Panc1 (cell line): ENCODE results near the gene IPO11. TPM values are rescaled to one million over a fixed set of nuclear protein-coding genes. Genes with fewer than 3 reads are reported as not detected.

ENCODE experiments used
- ATAC-seq: fragments of 200-7000 bp; cut with Tn5 transposase; 2 replicates; pipeline ENCODE4 v1.9.1; 2020; ENCODE audit warnings: mild to moderate bottlenecking, moderate library complexity
- BruUV-seq: library from RNA; stranded (reverse); fragments of 400-500 nt; replicated peaks from 2 replicates; lab custom pipeline; 2021; lab: Mats Ljungman, UMichigan
- CTCF ChIA-PET: fragments of 300-600 bp; sonication (Branson Sonifier 250); formaldehyde crosslinking; loops from one replicate; lab custom pipeline; 2022; ENCODE audit warnings: antibody characterized with exemption; lab: Charles Lee
- POLR2A ChIA-PET: fragments of 300-600 bp; sonication (Branson Sonifier 250); formaldehyde crosslinking; loops from one replicate; lab custom pipeline; 2022; ENCODE audit warnings: antibody characterized with exemption; lab: Charles Lee
- DNase-seq: peaks from one replicate; pipeline ENCODE4 v3.0.0-alpha.2; 2010; ENCODE audit warnings: low read depth, low spot score
- H3K27ac ChIP-seq: 2 replicates; pipeline ENCODE4 v1.5.1; 2011; ENCODE audit warnings: mild to moderate bottlenecking, low read length, inconsistent platforms
- H3K27me3 ChIP-seq: fragments of 200-500 bp; sonication (Bioruptor generic); 2 replicates; pipeline ENCODE4 v1.6.0; 2014; ENCODE audit warnings: low read length, inconsistent platforms; ENCODE audit not compliant: control insufficient read depth, insufficient read depth
- H3K36me3 ChIP-seq: fragments of 200-500 bp; sonication (Bioruptor generic); 2 replicates; pipeline ENCODE4 v1.5.1; 2014; ENCODE audit warnings: inconsistent platforms, mild to moderate bottlenecking, low read length, moderate library complexity; ENCODE audit not compliant: control insufficient read depth, insufficient read depth
- H3K4me1 ChIP-seq: 2 replicates; pipeline ENCODE4 v1.5.1; 2011; ENCODE audit warnings: inconsistent platforms, mild to moderate bottlenecking, low read length, moderate library complexity; ENCODE audit not compliant: control insufficient read depth, insufficient read depth
- H3K4me3 ChIP-seq, 2 experiments: 2 replicates each; pipeline ENCODE4 v1.5.1; 2011 to 2012; ENCODE audit warnings: low read depth in 2 of 2, low read length in 2 of 2, mild to moderate bottlenecking in 2 of 2, inconsistent platforms in 1 of 2, moderate library complexity in 1 of 2
- H3K9me3 ChIP-seq: fragments of 200-500 bp; sonication (Bioruptor generic); 2 replicates; pipeline ENCODE4 v1.5.1; 2014; ENCODE audit warnings: low read depth, mild to moderate bottlenecking, inconsistent platforms, low read length, moderate library complexity; ENCODE audit not compliant: control insufficient read depth, insufficient read depth
- CTCF ChIP-seq: fragments of 450-650 bp; IDR thresholded peaks from 2 replicates; pipeline ENCODE4 v1.5.1; 2017; ENCODE audit warnings: mild to moderate bottlenecking
- POLR2AphosphoS5 ChIP-seq: IDR thresholded peaks from 2 replicates; pipeline ENCODE4 v1.6.1; 2012; ENCODE audit warnings: mild to moderate bottlenecking, low read depth, low read length, moderate library complexity
- REST ChIP-seq, 2 experiments: IDR thresholded peaks; 2 replicates each; pipeline ENCODE4 v1.6.1; 2011 to 2012; ENCODE audit warnings: low read depth in 2 of 2, control low read depth in 1 of 2, low read length in 1 of 2, mild to moderate bottlenecking in 1 of 2, moderate library complexity in 1 of 2; ENCODE audit not compliant: insufficient read depth in 1 of 2
- SIN3A ChIP-seq: IDR thresholded peaks from 2 replicates; pipeline ENCODE4 v1.6.1; 2012; ENCODE audit warnings: low read depth, mild to moderate bottlenecking, low read length, moderate library complexity, borderline replicate concordance; ENCODE audit not compliant: insufficient read depth
- TCF7L2 ChIP-seq: IDR thresholded peaks from 2 replicates; pipeline ENCODE4 v1.6.1; 2011; ENCODE audit warnings: mild to moderate bottlenecking, low read depth, low read length, inconsistent platforms
- in situ Hi-C: cut with HindIII; loops from 2 replicates; pipeline ENCODE4 v1.10.0; 2016; ENCODE audit warnings: low sequenced_read_pairs, low pct_unique_long_range_greater_than_20kb
- intact Hi-C: fragments of 100-400 bp; cut with micrococcal nuclease; formaldehyde crosslinking; loops from one replicate; pipeline ENCODE4 v1.10.0; 2022; ENCODE audit not compliant: unreplicated experiment
- total RNA-seq: library from RNA; stranded (reverse); gene quantifications from one replicate; pipeline ENCODE4 v1.2.1, GENCODE V29; 2021; ENCODE audit not compliant: unreplicated experiment

Gene IPO11
- total RNA-seq, 1 experiment from 2014 or later = 39.8 TPM

- no peaks in the 10 kb centered on the region for H3K36me3 ChIP-seq
- H3K4me1 ChIP-seq = no peaks in the 10 kb centered on the region
- no peak overlapping the region for H3K27ac ChIP-seq
- ATAC-seq (no peak), DNase-seq (no peak)
- TF ChIP-seq SIN3A = no peak
- TF ChIP-seq REST (IDR thresholded peaks at IDR 0.05; ENCODE audit: insufficient read depth in 1 of 2, low read depth in 2 of 2, low read length in 1 of 2) = no peak
- no peak for TF ChIP-seq POLR2AphosphoS5
- TF ChIP-seq CTCF = no peak
- TF ChIP-seq TCF7L2 = no peak
- intact Hi-C loops = no loop called here
- in situ Hi-C loops = no loop called here
- H3K27me3 ChIP-seq = no peaks in the 10 kb centered on the region
- POLR2A ChIA-PET = interaction anchor here (0.7 kb wide), 1 partner anchor 26 kb away, joined by 3 read pairs; no protein-coding TSS in a partner anchor
- no peak overlapping the region for H3K4me3 ChIP-seq
- CTCF ChIA-PET = no interaction called here
- H3K9me3 ChIP-seq = no peaks in the 10 kb centered on the region
- BruUV-seq = no TSS peak
These were observed 160.5 kb downstream of the IPO11 start for GRCh38 chr5:62572918-62573514.

GRCh38 chr5:62574599-62574998 lies 162.0 kb downstream of the IPO11 start:
- Histone ChIP-seq H3K27me3 (no peaks in the 10 kb centered on the region), H3K4me3 (no peak overlapping the region), H3K9me3 (no peaks in the 10 kb centered on the region), H3K4me1 (no peaks in the 10 kb centered on the region), H3K27ac (no peak overlapping the region), H3K36me3 (no peaks in the 10 kb centered on the region)
- CTCF ChIA-PET = no interaction called here
- TF ChIP-seq POLR2AphosphoS5 = no peak
- TF ChIP-seq REST (IDR thresholded peaks at IDR 0.05; ENCODE audit: insufficient read depth in 1 of 2, low read depth in 2 of 2, low read length in 1 of 2) = no peak
- no peak for TF ChIP-seq CTCF
- TF ChIP-seq TCF7L2 = no peak
- TF ChIP-seq SIN3A = no peak
- DNase-seq = no peak
- BruUV-seq = no TSS peak
- in situ Hi-C loops = no loop called here
- ATAC-seq = no peak
- POLR2A ChIA-PET = no interaction called here
- intact Hi-C loops = no loop called here
